Muscle of back (tissue), 11 donors: ENCODE measurements around the gene ST6GALNAC4. TPM values are rescaled to one million over a fixed set of nuclear protein-coding genes. Genes with fewer than 3 reads are reported as not detected.

Experiments used
- DNase-seq, 3 donors: peaks; one replicate each; pipeline versions ENCODE4 v3.0.0 to v3.0.0-alpha.2; 2013
- polyA plus RNA-seq, 10 donors: library from polyadenylated mRNA; unstranded; fragments of 120-200 nt; gene quantifications; one replicate each; pipeline ENCODE4 v1.2.1, GENCODE V29; 2013; ENCODE audit not compliant: insufficient read length in 10 of 10

Gene ST6GALNAC4
- polyA plus RNA-seq, 10 donors = 24.8 to 41.2 (median 29.6) TPM

DNA sequence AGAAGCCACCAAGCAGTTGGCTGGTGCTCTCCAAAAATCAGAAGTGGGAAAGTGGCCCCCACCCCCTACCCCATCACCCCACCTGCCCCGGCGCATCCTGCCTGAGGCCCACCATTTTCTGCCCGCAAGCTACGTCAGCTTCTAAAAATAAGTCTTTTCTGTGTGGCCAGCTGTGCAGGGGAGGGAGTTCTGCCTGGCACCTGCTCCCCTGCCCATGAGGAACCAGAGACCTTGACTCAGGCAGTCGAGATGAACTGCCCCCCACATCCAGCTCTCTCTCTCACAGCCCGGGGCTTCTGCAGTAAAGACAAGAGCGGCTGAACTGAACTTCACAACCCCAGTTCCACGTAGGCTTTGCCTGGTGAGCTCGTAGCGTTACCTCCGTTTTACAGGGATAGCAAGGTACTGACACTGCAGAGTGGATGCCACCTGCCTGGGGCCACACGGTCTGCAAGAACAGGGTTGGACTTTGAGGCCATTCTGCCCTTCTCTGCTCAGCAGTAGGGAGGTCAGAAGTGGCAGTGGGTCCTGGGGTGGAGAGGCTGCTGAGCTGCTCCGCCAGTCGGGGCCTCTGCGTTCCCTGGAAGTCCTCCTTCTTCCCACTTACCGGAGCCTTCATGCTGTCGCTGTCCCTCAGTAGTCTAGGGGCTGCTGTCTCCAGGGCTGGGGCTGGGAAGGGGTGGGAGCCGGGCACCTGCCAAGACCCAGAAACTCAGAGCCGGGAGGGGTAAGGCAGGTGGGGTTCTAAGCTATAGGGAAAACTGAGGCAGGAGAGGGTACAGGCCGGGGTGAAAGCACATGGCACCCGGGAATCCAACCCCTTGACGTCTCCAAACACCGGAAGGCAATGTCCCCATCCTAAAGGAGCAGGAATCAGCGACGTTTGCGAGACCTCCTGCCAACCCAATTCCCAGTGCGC, 781 bp downstream of the ST6GALNAC4 start:
- no peak for DNase-seq

GRCh38 chr9:127915325-127915752, 1.5 kb downstream of the ST6GALNAC4 start:
- DNase-seq = no peak

DNA sequence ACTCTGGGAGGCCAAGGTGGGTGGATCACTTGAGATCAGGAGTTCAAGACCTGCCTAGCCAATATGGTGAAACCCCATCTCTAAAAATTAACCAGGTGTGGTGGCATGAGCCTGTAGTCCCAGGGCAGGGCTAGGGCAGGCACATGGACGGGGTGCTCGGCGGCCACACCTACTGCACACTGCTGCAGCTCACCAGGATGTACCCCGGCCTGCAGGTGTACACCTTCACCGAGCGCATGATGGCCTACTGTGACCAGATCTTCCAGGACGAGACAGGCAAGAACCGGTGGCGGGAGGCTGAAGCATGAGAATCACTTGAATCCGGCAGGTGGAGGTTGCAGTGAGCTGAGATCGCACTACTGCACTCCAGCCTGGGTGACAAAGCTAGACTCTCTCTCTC, 3.2 kb downstream of the ST6GALNAC4 start:
- DNase-seq = no peak

DNA sequence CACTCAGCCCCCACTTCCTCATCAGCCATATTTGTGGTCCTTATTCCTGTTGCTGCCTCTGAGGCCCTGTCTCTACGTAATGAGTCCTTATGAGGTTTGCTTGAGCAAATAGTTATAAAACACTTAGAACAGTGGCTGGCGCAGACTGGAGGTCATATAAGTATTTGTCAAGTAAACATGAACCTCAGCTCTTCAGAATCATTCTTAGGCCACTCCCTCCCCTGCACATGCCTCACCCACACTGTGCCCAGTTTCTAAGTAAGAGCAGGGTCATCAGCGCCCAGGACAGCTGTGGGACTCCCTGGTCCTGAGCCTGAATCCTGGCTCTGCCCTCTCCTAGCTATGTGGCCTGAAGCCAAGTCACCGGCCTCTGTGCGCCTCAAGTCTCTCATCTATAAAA, 4.0 kb downstream of the ST6GALNAC4 start:
- DNase-seq = no peak

GRCh38 chr9:127912296-127912695, 4.5 kb downstream of the ST6GALNAC4 start:
- DNase-seq = no peak

DNA sequence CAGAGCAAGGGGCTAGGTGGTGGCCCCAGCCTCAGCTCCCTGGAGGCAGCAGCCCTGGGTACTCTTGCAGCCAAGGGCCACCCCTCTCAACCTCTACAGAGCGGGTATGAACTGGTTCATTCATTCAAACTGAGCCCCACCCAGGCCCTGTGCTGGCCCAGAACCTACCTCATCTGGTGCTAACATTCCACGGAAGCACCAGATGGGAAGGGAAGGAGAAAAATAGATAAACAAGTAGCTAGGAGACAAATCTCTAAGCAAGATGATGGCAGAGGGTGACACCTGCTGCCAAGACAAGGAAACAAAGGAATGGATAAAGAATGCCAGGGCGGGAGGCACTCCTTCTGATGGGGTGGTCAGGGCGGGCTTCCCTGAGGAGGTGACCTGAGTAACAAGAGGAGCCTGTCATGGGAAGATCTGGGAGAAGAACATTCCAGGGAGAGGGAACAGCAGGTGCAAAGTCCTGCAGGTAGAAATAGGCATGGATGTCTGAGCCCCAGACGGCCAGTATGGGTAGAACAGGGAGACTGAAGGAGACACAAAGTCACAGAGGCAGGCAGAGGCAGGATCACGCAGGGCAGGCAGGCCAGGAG, 6.1 kb downstream of the ST6GALNAC4 start:
- DNase-seq = no peak

DNA sequence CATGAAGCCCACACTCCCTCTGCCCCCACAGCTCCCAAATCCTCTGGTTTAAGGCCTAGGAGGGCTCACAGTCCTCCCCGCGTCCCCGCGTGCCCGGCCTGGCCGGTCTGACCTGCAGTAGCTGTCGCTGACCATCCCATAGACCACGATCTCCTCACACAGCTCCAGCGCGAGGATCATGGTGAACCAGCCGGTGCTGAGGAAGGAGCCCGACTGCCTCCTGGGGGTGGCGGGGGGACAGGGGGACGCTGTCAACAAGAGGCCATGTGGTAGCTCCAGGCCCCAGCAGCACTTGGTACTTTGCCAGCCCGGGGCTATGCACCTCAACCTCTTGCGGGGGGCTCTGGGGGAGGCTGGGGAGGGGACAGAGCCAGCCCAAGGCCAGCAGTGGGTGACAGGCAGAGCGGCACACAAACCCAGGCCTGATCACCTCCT, 7.0 kb downstream of the ST6GALNAC4 start:
- no peak for DNase-seq

GRCh38 chr9:127908660-127908926, 8.2 kb downstream of the ST6GALNAC4 start:
- no peak for DNase-seq

DNA sequence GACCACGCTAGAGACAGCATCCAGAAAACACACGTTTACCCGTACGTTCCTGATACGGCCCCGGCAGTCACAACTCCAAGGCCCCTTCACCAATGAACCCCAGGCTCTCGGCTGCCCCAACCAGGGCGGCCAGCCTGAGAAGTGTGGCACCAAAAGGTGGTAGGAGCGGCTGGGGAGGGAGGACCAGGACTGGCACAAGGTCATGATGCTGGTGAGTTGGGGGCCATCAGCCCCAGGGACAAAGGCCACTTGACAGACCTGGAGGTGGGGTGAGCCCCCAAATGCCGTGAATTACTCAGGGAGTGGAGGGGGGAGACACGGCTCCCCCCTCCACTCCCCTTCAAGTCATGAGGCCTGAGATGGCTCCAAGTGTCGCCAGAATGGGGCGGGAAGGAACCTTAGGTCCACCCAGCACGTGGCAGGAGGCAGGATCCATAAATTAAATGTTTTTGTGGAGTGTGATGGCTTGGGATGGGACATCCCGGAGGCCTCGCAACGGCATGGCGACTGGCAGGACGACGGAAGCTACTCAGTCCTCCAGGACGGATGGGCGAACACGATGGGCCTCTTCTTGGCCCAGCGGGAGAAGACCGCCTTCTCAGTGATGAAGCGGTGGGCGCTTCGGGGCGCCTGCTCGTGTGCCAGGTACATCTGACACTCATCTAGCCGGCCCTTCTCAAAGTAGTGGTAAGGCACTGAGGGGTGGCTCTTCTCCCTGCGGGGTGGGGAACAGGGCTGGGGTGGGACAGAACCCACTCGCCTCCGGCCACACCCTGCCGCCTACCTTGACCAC, 8.8 kb downstream of the ST6GALNAC4 start:
- DNase-seq = no peak

DNA sequence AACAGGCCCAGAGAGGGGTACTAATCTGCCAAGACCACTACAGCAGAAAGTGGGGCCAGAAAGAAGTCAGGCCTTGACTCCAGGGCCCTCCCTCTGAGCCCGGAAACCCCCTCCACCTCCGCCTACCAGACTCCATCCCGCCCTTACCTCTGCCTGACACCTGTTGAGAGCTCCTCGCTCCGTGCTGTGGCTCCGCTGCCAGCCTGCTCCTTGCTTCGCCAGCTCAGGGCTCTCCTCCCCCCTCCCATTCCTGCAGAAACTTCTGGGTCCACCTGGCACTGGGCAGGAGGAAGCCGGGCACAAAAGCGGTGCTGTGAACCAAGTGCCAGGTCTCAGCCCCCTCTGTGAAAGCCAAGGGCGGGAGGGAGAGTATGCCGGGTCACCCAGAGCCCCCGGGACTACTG, 11.1 kb downstream of the ST6GALNAC4 start:
- no peak for DNase-seq

- DNase-seq = no peak
These were observed 11.7 kb downstream of the ST6GALNAC4 start for GRCh38 chr9:127905004-127905728.

DNA sequence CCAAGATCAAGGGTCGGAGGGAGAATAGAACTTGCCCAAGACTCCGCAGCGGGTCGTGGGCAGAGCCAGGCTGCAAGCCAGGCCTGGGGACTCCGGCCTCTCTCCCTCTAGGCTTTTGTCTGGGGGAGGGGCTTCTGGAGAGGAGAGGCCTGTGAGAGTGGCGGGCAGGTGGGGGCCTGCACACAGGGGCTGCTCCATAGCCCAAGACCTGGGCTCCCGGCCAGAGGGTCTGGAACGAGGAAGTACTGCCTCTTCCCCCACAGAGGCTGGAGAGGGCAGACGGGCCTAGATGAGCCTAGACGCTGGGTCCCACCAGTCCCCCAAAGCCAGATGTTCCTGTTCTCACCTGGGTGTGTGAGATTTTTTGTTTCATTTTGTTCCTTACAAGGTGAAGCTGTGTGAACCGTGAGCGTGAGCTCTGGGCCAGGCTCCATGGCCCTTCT, 12.3 kb downstream of the ST6GALNAC4 start:
- peak in 1 of 3 donors; percentile 73 for DNase-seq

- DNase-seq = peak in 1 of 3 donors; percentile 75
These were observed 13.0 kb downstream of the ST6GALNAC4 start for GRCh38 chr9:127903557-127904475.

GRCh38 chr9:127899128-127899943, 17.5 kb downstream of the ST6GALNAC4 start, which contains the start of gene ST6GALNAC6:
Gene ST6GALNAC6, minus strand, starts transcription at chr9:127899603. Its CDS starts 1,622 bp downstream, at chr9:127897981.
- peak; percentile 82 to 90 (median 88) for DNase-seq

GRCh38 chr9:127898433-127899127, 18.3 kb downstream of the ST6GALNAC4 start:
- peak in 2 of 3 donors; percentile 75 to 87 for DNase-seq

GRCh38 chr9:127897193-127897692, 19.6 kb downstream of the ST6GALNAC4 start:
- DNase-seq = peak; percentile 71 to 85 (median 74)

- no peak for DNase-seq
These were observed 20.2 kb downstream of the ST6GALNAC4 start for GRCh38 chr9:127896395-127897192.

- DNase-seq = no peak
These were observed 21.0 kb downstream of the ST6GALNAC4 start for GRCh38 chr9:127895811-127896210.
